ENCODE results near the gene YARS1. TPM values are rescaled to one million over a fixed set of nuclear protein-coding genes. Genes with fewer than 3 reads are reported as not detected.
A peak's percentile ranks its signal among the peaks of the same experiment; 100 is the strongest.

Gene YARS1
- total RNA-seq, 3 donors from 2014 or later, result 243 to 304 (median 264) TPM

GRCh38 chr1:32741059-32741412 lies 76.1 kb downstream of the YARS1 start:
- no peak for ATAC-seq
- no peaks in the 10 kb centered on the region for H3K4me1 Mint-ChIP-seq (ENCODE audit: low read depth)

GRCh38 chr1:32736812-32737791 lies 80.1 kb downstream of the YARS1 start:
- Mint-ChIP-seq H3K27me3 (ENCODE audit: low read depth) (peaks cover 11% of the 10 kb centered on the region), H3K36me3 (ENCODE audit: insufficient read depth) (no peaks in the 10 kb centered on the region), H3K9me3 (no peaks in the 10 kb centered on the region), H3K4me1 (ENCODE audit: low read depth) (no peaks in the 10 kb centered on the region), H3K4me3 (no peak overlapping the region)
- ATAC-seq (no peak), DNase-seq (no peak)

More at GRCh38 chr1:32741059-32741412, 76.1 kb downstream of the YARS1 start:
- no peaks in the 10 kb centered on the region for H3K36me3 Mint-ChIP-seq (ENCODE audit: insufficient read depth)
- H3K27me3 Mint-ChIP-seq (ENCODE audit: low read depth), result peaks cover 20% of the 10 kb centered on the region
- no peaks in the 10 kb centered on the region for H3K9me3 Mint-ChIP-seq
- no peak for DNase-seq
- H3K4me3 Mint-ChIP-seq, result peak overlapping the region; percentile 72

GRCh38 chr1:32733582-32734321 lies 83.4 kb downstream of the YARS1 start:
- Mint-ChIP-seq H3K4me3 (no peak overlapping the region), H3K4me1 (ENCODE audit: low read depth) (peaks cover 7% of the 10 kb centered on the region), H3K36me3 (ENCODE audit: insufficient read depth) (no peaks in the 10 kb centered on the region), H3K9me3 (no peaks in the 10 kb centered on the region), H3K27me3 (ENCODE audit: low read depth) (peaks cover 2% of the 10 kb centered on the region)
- no peak for DNase-seq
- ATAC-seq, result no peak

GRCh38 chr1:32729254-32730046 lies 87.7 kb downstream of the YARS1 start:
- ATAC-seq (no peak), DNase-seq (no peak)
- Mint-ChIP-seq H3K4me1 (ENCODE audit: low read depth) (peaks cover 16% of the 10 kb centered on the region), H3K36me3 (ENCODE audit: insufficient read depth) (no peaks in the 10 kb centered on the region), H3K27me3 (ENCODE audit: low read depth) (peaks cover 6% of the 10 kb centered on the region), H3K4me3 (no peak overlapping the region), H3K9me3 (no peaks in the 10 kb centered on the region)

DNA sequence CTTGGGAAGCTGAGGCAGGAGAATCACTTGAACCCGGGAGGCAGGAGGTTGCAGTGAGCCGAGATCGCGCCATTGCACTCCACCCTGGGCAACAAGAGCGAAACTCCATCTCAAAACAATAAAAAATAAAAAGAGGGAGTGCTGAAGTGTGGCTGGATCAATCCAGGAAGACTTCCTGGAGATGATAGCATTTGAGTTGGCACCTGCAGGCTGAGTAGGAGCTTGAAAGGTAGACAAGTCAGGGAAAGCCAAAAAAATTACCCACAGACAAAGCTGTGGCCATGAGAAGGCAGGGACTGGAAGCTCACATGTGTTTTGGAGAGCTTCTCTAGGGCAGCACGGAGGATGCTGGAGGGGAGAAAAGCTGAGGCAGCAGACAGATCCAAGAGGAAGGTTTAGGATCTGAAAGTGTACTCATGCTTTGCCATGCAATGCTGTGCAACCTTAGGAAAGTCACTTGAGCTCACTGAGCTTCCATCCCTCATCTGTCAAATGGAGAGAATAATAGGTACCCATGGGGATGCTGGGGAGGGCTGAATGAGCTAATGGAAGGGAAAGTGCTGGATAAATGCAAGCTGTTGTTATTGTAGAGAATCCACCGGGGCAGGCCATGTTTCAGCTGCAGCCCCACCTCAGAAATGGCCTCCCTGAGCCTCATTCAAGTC lies 88.6 kb downstream of the YARS1 start:
- Mint-ChIP-seq H3K4me1 (ENCODE audit: low read depth) (peaks cover 16% of the 10 kb centered on the region), H3K9me3 (no peaks in the 10 kb centered on the region), H3K4me3 (no peak overlapping the region), H3K27me3 (ENCODE audit: low read depth) (peaks cover 6% of the 10 kb centered on the region), H3K36me3 (ENCODE audit: insufficient read depth) (no peaks in the 10 kb centered on the region)
- DNase-seq (no peak), ATAC-seq (no peak)

DNA sequence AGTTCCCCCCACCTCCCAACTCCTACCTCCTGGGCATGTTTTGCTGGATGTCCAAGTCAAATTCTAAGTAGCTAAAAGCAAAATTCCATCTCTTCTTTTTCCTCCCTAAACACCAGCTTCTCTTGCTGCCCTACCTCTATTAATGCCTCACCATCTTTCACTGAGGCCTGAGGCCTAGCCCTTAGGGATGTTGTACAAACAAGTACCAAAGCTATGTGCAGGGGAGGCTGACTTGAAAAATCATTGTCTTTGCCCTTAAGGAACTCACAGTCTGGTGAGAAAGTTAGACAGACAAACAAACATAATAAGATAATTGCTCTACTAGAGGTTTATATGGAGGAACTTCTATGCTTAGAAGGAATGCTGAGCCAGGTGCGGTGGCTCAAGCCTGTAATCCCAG lies 89.3 kb downstream of the YARS1 start:
- H3K4me1 Mint-ChIP-seq (ENCODE audit: low read depth), result peaks cover 16% of the 10 kb centered on the region
- H3K27me3 Mint-ChIP-seq (ENCODE audit: low read depth), result peaks cover 7% of the 10 kb centered on the region
- H3K9me3 Mint-ChIP-seq, result no peaks in the 10 kb centered on the region
- ATAC-seq (no peak), DNase-seq (no peak)
- no peak overlapping the region for H3K4me3 Mint-ChIP-seq
- H3K36me3 Mint-ChIP-seq (ENCODE audit: insufficient read depth), result no peaks in the 10 kb centered on the region

- Mint-ChIP-seq H3K4me1 (ENCODE audit: low read depth) (peaks cover 9% of the 10 kb centered on the region), H3K27me3 (ENCODE audit: low read depth) (peaks cover 16% of the 10 kb centered on the region), H3K9me3 (no peaks in the 10 kb centered on the region), H3K36me3 (ENCODE audit: insufficient read depth) (no peaks in the 10 kb centered on the region), H3K4me3 (no peak overlapping the region)
- DNase-seq, result no peak
- ATAC-seq, result no peak
Measured at GRCh38 chr1:32725615-32725982, 91.6 kb downstream of the YARS1 start.

Other genes starting within 250 kb of the YARS1 start
- gene ZBTB8OS, start 166.8 kb downstream of the YARS1 start, total RNA-seq, result 10 to 100 TPM; 54.2 to 66.4 (median 54.6) TPM
- gene RBBP4, start 166.2 kb downstream of the YARS1 start, total RNA-seq, result 100 to 1,000 TPM; 243 to 248 (median 243) TPM
- not detected for gene SYNC, start 114.6 kb downstream of the YARS1 start, total RNA-seq
- 10 to 100 TPM; 14.9 to 19.6 (median 15.8) TPM for gene S100PBP, start 295 bp upstream of the YARS1 start, total RNA-seq
- gene FNDC5, start 53.6 kb upstream of the YARS1 start, total RNA-seq, result not detected
- gene HPCA, start 69.1 kb upstream of the YARS1 start, total RNA-seq, result not detected
- under 1 TPM; 0.61 to 0.89 (median 0.87) TPM for gene TMEM54, start 84.0 kb upstream of the YARS1 start, total RNA-seq
- gene RNF19B, start 147.5 kb upstream of the YARS1 start, total RNA-seq, result 10 to 100 TPM; 21.4 to 32.9 (median 23.9) TPM
- 100 to 1,000 TPM; 320 to 346 (median 334) TPM for gene AK2, start 219.5 kb upstream of the YARS1 start, total RNA-seq